Type B pancreatic cell (in vitro differentiated cells): ENCODE results near the gene KLC3. TPM values are rescaled to one million over a fixed set of nuclear protein-coding genes. Genes with fewer than 3 reads are reported as not detected.

Experiments
- DNase-seq: peaks from one replicate; pipeline ENCODE4 v3.0.0; 2021; ENCODE audit warnings: mixed read lengths; ENCODE audit not compliant: unreplicated experiment; ENCODE audit errors: extremely low spot score
- H3K27ac Mint-ChIP-seq: 2 replicates; pipeline ENCODE4 v1.8.0; 2021; ENCODE audit warnings: mild to moderate bottlenecking, mixed read lengths
- H3K27me3 Mint-ChIP-seq: 2 replicates; pipeline ENCODE4 v1.8.0; 2021; ENCODE audit warnings: mixed read lengths
- H3K36me3 Mint-ChIP-seq: 2 replicates; pipeline ENCODE4 v1.8.0; 2021; ENCODE audit warnings: mixed read lengths
- H3K4me1 Mint-ChIP-seq: one replicate; pipeline ENCODE4 v1.8.0; 2021; ENCODE audit warnings: mixed read lengths; ENCODE audit not compliant: unreplicated experiment
- H3K4me3 Mint-ChIP-seq: 2 replicates; pipeline ENCODE4 v1.8.0; 2021; ENCODE audit warnings: mild to moderate bottlenecking, mixed read lengths
- H3K9me3 Mint-ChIP-seq: 2 replicates; pipeline ENCODE4 v1.8.0; 2021; ENCODE audit warnings: mixed read lengths
- CTCF ChIP-seq: fragments of 200-600 bp; sonication (generic); conservative IDR thresholded peaks from 2 replicates; pipeline ENCODE4 v1.5.0; 2021; ENCODE audit warnings: antibody characterized with exemption, mild to moderate bottlenecking
- total RNA-seq: library from RNA; stranded (reverse); gene quantifications from 2 replicates; pipeline ENCODE4 v1.2.1, GENCODE V29; 2021; ENCODE audit warnings: low replicate concordance

Gene KLC3
- total RNA-seq, 1 donor from 2014 or later, result 4.9 TPM

DNA sequence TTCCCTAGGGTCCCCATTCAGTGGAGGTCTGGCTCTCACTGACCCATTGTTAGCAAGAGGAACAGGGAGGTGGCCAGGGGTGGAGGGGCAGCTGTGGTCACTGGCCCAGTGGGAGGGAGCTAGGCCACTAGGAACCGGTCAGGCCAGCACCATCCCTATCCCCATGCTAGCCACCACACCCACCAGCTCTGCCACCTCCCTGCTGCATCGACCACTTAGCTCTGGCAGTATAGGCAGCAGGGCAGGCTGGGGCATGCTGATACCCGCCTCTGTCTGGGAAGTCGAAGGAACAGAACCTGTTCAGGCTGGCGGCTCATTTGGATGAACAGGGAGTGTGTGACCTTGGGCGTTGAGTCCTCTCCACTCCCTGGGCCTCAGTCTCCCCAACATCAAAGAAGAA, 59.6 kb downstream of the KLC3 start:
- no peak for TF ChIP-seq CTCF
- peak overlapping the region; percentile 14 for H3K4me3 Mint-ChIP-seq
- peaks cover 22% of the 10 kb centered on the region for H3K4me1 Mint-ChIP-seq
- DNase-seq, result no peak
- H3K9me3 Mint-ChIP-seq, result no peaks in the 10 kb centered on the region
- H3K27ac Mint-ChIP-seq, result no peak overlapping the region
- H3K36me3 Mint-ChIP-seq, result no peaks in the 10 kb centered on the region
- peaks cover 52% of the 10 kb centered on the region for H3K27me3 Mint-ChIP-seq

Other genes starting within 250 kb of the KLC3 start
- gene PPP1R37, start 247.6 kb upstream of the KLC3 start, total RNA-seq, result 44.7 and 63.7 TPM in 2 replicates
- gene NKPD1, start 179.8 kb upstream of the KLC3 start, total RNA-seq, result 0.56 and 1.3 TPM in 2 replicates
- 36.7 and 41.3 TPM in 2 replicates for gene TRAPPC6A, start 162.5 kb upstream of the KLC3 start, total RNA-seq
- gene BLOC1S3, start 162.0 kb upstream of the KLC3 start, total RNA-seq, result 9.2 and 10.2 TPM in 2 replicates
- 0.60 TPM in 1 of 2 replicates, not detected in the other for gene EXOC3L2, start 95.3 kb upstream of the KLC3 start, total RNA-seq
- 38.8 and 47.3 TPM in 2 replicates for gene MARK4, start 89.5 kb upstream of the KLC3 start, total RNA-seq
- gene CKM, start 17.9 kb upstream of the KLC3 start, total RNA-seq, result 0.24 and 1.4 TPM in 2 replicates
- gene ERCC2, start 29.8 kb downstream of the KLC3 start, total RNA-seq, result 26.9 and 55.8 TPM in 2 replicates
- gene PPP1R13L, start 64.3 kb downstream of the KLC3 start, total RNA-seq, result 38.6 and 110 TPM in 2 replicates
- gene POLR1G, start 65.9 kb downstream of the KLC3 start, total RNA-seq, result 7.2 and 9.5 TPM in 2 replicates
- 57.3 and 71.8 TPM in 2 replicates for gene ERCC1, start 83.2 kb downstream of the KLC3 start, total RNA-seq
- 28.4 and 178 TPM in 2 replicates for gene FOSB, start 127.2 kb downstream of the KLC3 start, total RNA-seq
- gene RTN2, start 156.3 kb downstream of the KLC3 start, total RNA-seq, result 11.9 and 13.0 TPM in 2 replicates
- gene PPM1N, start 157.7 kb downstream of the KLC3 start, total RNA-seq, result 0.48 TPM in 1 of 2 replicates, not detected in the other
- 51.9 and 73.0 TPM in 2 replicates for gene VASP, start 166.7 kb downstream of the KLC3 start, total RNA-seq
- 10.1 and 16.2 TPM in 2 replicates for gene OPA3, start 244.1 kb downstream of the KLC3 start, total RNA-seq